ENCODE measurements around the gene ABTB2.

The ABTB2 gene

DNA sequence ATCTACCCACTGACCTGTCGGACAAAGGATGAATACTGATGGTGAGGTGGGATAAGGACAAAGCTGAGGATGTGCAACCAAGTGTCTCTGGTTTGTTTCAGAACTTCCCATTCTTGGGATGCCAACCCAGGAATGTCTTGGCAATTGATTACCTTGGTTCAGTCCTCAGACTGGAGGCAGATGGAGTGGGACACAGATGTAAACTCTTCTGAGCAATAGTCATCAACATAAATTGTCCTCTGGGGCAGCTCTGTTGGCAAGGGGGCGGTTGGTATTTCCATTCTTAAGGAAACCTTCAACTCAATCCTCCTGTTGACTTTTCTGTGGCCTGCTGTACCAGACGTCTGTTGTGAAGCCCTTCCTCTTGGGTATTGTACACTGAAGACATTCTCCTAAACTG lies 6.8 kb downstream of the ABTB2 start:
- Histone ChIP-seq H3K27me3 (replicated peaks; ENCODE audit: control insufficient read depth, insufficient read depth, low read length) (no peaks in the 10 kb centered on the region), H3K36me3 (ENCODE audit: control insufficient read depth, insufficient read depth, low read length) (no peaks in the 10 kb centered on the region), H3K4me3 (replicated peaks; ENCODE audit: low read depth, low read length) (no peak overlapping the region)
- TF ChIP-seq, protein P1, sequence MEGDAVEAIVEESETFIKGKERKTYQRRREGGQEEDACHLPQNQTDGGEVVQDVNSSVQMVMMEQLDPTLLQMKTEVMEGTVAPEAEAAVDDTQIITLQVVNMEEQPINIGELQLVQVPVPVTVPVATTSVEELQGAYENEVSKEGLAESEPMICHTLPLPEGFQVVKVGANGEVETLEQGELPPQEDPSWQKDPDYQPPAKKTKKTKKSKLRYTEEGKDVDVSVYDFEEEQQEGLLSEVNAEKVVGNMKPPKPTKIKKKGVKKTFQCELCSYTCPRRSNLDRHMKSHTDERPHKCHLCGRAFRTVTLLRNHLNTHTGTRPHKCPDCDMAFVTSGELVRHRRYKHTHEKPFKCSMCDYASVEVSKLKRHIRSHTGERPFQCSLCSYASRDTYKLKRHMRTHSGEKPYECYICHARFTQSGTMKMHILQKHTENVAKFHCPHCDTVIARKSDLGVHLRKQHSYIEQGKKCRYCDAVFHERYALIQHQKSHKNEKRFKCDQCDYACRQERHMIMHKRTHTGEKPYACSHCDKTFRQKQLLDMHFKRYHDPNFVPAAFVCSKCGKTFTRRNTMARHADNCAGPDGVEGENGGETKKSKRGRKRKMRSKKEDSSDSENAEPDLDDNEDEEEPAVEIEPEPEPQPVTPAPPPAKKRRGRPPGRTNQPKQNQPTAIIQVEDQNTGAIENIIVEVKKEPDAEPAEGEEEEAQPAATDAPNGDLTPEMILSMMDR (IDR thresholded peaks at IDR 0.05; ENCODE audit: insufficient read depth, low read length, poor library complexity, severe bottlenecking), result no peak
- no peak for DNase-seq (ENCODE audit: extremely low read depth, insufficient read length)

DNA sequence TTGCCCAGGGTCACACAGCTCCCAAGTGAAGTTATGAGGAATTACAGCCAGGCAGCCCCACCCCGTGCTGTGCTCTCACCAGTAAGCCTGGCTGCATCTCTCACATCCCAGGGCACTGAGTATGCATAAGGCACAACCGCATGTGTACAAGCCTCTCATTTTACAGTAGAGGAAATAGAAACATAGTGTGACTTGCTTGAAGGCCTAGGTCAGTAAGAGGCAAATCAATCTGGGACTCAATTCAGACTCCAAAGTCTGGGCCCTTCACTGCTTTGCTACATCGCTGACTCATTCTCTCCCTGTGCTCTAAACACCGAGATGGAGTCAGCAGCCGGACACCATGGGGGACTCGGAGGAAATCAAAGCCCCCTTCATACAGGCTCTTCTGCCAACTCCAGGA lies 7.9 kb downstream of the ABTB2 start:
- TF ChIP-seq, protein P1 (IDR thresholded peaks at IDR 0.05; ENCODE audit: insufficient read depth, low read length, poor library complexity, severe bottlenecking), result no peak

DNA sequence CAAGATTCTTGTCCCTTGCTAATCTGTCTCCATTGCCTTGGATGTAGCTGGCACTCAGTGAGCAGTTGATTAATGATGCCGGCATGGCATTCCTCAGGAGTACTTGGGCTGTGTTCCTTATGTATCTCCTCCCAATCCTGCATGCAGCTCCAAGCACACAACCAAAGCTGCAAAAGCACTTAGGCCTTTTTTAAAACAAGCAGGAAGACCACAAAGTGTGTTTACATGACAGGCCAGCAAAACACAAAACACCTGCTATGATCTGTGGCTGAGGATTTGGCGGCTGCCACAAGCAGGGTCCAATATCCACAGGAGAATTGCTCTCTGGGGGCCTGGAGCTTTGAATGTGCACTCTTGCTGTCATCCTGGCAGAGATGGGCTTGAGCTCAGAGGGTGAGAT lies 8.9 kb downstream of the ABTB2 start:
- no peak overlapping the region for H3K4me3 ChIP-seq (replicated peaks; ENCODE audit: low read depth, low read length)
- TF ChIP-seq, protein P1 (IDR thresholded peaks at IDR 0.05; ENCODE audit: insufficient read depth, low read length, poor library complexity, severe bottlenecking), result no peak
- no peak for DNase-seq (ENCODE audit: extremely low read depth, insufficient read length)

More for the DNA sequence above, 7.9 kb downstream of the ABTB2 start:
- H3K4me3 ChIP-seq (replicated peaks; ENCODE audit: low read depth, low read length), result no peak overlapping the region
- H3K36me3 ChIP-seq (ENCODE audit: control insufficient read depth, insufficient read depth, low read length), result no peaks in the 10 kb centered on the region
- no peaks in the 10 kb centered on the region for H3K27me3 ChIP-seq (replicated peaks; ENCODE audit: control insufficient read depth, insufficient read depth, low read length)
- no peak for DNase-seq (ENCODE audit: extremely low read depth, insufficient read length)

DNA sequence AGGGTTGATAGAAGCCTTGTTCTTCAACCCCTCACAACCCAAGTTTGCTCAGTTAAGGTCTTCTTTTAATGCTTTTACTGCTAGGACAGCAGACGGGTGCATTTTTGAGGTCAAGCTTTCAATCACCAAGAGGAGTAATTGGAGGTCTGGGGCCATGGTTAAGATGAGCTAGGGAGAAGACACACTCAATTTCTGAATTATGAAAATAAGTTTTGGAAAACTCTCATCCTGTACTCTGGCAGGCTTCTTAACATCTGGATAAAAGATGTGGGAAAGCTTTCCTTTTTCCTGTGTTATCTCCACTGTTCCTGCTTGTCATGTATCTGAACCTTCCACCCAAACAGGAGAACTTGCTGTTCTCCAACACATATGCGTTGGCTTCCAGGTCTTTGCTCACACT lies 9.7 kb downstream of the ABTB2 start:
- Histone ChIP-seq H3K4me3 (replicated peaks; ENCODE audit: low read depth, low read length) (no peak overlapping the region), H3K36me3 (ENCODE audit: control insufficient read depth, insufficient read depth, low read length) (no peaks in the 10 kb centered on the region), H3K27me3 (replicated peaks; ENCODE audit: control insufficient read depth, insufficient read depth, low read length) (no peaks in the 10 kb centered on the region)
- TF ChIP-seq, protein P1 (IDR thresholded peaks at IDR 0.05; ENCODE audit: insufficient read depth, low read length, poor library complexity, severe bottlenecking), result no peak
- no peak for DNase-seq (ENCODE audit: extremely low read depth, insufficient read length)

More for the DNA sequence above, 8.9 kb downstream of the ABTB2 start:
- H3K36me3 ChIP-seq (ENCODE audit: control insufficient read depth, insufficient read depth, low read length), result no peaks in the 10 kb centered on the region
- no peaks in the 10 kb centered on the region for H3K27me3 ChIP-seq (replicated peaks; ENCODE audit: control insufficient read depth, insufficient read depth, low read length)

DNA sequence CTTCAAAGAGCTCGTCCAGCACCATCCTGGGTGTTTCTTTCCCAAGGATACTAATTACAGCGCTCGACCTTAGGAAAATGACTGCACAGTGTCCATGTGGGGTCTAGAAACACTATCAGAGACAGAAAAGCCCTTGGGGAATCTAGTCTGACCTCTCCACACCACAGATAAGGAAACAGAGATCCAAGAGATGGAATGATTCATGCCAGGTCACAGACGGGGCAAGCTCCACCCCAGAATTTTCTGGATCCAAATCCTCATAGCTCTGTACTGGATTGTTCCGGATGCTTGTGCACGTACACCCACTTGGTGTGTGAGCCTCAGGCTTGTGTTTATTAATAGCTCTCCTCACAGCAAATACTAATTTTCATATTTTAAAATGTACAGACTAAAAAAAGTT lies 11.3 kb downstream of the ABTB2 start:
- Histone ChIP-seq H3K36me3 (ENCODE audit: control insufficient read depth, insufficient read depth, low read length) (no peaks in the 10 kb centered on the region), H3K27me3 (replicated peaks; ENCODE audit: control insufficient read depth, insufficient read depth, low read length) (no peaks in the 10 kb centered on the region), H3K4me3 (replicated peaks; ENCODE audit: low read depth, low read length) (no peak overlapping the region)
- no peak for DNase-seq (ENCODE audit: extremely low read depth, insufficient read length)
- TF ChIP-seq, protein P1 (IDR thresholded peaks at IDR 0.05; ENCODE audit: insufficient read depth, low read length, poor library complexity, severe bottlenecking), result no peak

DNA sequence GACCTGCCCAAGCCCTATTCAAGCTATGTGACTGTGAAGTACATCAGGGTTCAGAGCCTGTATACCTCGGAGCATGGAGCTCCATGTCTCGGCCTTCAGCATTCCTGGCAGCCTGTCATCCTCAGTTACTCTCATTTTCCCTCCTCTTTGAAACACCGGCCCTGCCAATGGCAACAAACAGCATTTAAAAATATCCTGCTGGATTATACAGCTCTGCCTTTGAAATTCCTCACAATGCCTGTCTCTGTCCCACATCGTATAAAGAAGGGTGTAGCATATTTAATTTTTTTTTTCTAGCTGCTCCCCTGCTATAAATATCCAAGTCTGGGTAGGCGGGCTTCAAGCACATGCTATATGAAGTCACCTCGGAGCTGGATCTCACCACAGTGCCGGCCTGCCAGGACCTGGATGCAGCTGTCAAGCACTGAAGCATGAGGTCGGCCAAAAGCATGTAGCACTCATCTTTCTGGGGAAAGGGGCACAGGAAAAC lies 11.8 kb downstream of the ABTB2 start:
- H3K4me3 ChIP-seq (replicated peaks; ENCODE audit: low read depth, low read length), result no peak overlapping the region

More for the DNA sequence above, 11.8 kb downstream of the ABTB2 start:
- no peak for DNase-seq (ENCODE audit: extremely low read depth, insufficient read length)
- Histone ChIP-seq H3K36me3 (ENCODE audit: control insufficient read depth, insufficient read depth, low read length) (no peaks in the 10 kb centered on the region), H3K27me3 (replicated peaks; ENCODE audit: control insufficient read depth, insufficient read depth, low read length) (no peaks in the 10 kb centered on the region)
- TF ChIP-seq, protein P1 (IDR thresholded peaks at IDR 0.05; ENCODE audit: insufficient read depth, low read length, poor library complexity, severe bottlenecking), result no peak

Data from GM06990 (cell line).